Activated naive CD8-positive, alpha-beta T cell treated with anti-CD3 and anti-CD28 coated beads, Interleukin-2, amount 50 U/mL, for 16 hours (primary cell): ENCODE results near the gene ADGRA1.

ENCODE experiments used
- DNase-seq: peaks from one replicate; pipeline ENCODE4 v3.0.0-alpha.2; 2020; ENCODE audit warnings: low read depth, low spot score

Gene ADGRA1

GRCh38 chr10:133113146-133113830 is 25.6 kb downstream of the ADGRA1 start:
- no peak for DNase-seq

GRCh38 chr10:133113847-133114246 is 26.1 kb downstream of the ADGRA1 start:
- no peak for DNase-seq

GRCh38 chr10:133114251-133114650 is 26.5 kb downstream of the ADGRA1 start:
- no peak for DNase-seq

- no peak for DNase-seq
Observed at GRCh38 chr10:133114726-133115452, 27.2 kb downstream of the ADGRA1 start.

DNA sequence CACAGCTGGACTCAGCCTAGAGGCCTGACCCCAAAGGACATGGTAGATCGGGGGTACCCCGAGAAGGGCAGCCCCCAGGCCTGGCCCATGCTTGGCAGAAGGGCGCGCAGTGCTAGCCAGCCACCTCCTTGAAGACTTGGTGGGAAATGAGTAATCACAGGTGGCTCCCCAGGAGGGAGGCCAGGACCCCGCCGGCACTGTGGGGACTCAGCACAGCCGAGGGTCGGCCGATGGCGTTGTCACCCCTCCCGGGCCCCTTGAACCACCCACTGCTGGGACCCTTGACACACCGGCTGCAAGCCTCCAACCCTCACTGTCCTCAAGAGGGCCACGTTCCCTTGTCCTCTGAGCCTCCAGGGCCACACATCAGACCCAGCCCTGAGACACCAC is 27.7 kb downstream of the ADGRA1 start:
- no peak for DNase-seq

GRCh38 chr10:133115976-133116375 is 28.3 kb downstream of the ADGRA1 start:
- DNase-seq, result no peak

DNA sequence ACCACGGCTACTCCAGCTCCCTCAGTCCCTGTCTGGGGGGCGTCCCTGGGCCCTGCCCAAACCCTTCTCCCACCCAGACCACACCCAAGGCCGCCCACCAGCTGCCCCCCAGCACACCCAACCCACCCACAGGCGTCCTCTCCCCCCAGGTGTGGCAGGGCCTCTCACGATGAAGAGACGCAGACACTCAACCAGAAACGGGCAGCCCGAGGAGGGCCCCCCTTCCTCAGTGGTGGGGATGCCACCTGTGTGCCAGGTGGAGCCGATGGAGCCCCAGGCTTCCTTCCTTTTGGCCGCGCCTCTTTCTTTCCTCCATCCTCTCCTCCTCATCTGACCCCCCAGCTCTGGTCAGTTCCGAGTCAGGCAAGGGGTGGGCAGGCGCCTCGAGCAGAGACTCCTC is 28.7 kb downstream of the ADGRA1 start:
- DNase-seq, result no peak

GRCh38 chr10:133117036-133117687 is 29.4 kb downstream of the ADGRA1 start:
- DNase-seq, result no peak

- no peak for DNase-seq
Observed at GRCh38 chr10:133117688-133118071, 30.0 kb downstream of the ADGRA1 start.

DNA sequence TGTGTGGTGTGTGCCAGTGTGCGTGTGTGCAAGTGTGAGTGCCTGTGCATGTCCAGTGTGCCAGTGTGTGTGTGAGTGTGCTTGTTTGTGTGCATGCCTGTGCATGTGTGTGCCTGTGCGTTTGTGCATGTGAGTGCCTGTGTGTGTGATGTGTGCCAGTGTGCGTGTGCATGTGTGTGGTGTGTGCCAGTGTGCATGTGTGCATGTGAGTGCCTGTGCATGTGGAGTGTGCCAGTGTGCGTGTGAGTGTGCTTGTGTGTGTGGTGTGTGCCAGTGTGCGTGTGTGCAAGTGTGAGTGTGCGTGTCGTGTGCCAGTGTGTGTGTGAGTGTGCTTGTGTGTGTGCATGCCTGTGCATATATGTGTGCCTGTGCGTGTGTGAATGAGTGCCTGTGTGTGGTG is 33.8 kb downstream of the ADGRA1 start:
- no peak for DNase-seq

GRCh38 chr10:133122171-133122935 is 34.6 kb downstream of the ADGRA1 start:
- DNase-seq, result no peak

DNA sequence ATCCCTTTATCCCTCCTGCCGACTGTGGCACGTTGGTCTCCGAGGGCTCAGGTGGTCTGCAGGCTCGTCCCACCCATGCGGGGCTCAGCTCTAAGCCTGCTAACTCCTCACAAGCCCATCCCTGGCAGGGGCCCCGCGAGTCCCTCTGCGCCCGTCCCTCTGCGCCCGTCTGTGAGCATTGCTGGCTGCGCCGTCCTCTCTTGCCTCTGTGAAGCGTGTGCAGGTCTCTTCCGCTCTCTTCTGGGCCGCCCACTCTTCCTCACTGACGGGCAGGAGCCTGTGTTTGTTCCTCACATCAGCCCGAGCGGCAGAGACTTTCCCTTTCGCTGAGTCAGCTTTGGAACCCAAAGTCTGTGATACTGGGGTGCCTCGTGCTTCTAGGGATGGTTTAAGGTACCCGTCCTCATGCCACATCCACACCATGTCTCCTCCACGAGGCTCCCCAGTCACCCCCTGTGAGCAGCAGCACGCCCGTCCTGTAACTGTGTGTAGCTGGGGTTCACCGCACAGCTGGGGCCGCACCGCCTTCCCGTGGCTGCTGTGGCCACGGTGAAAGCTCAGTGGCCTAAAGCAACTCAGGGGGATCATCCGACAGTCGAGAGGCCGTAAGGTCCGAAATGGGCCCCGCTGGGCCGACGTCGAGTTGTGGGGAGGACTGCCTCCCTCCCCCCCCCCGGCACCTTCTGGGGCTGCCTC is 35.5 kb downstream of the ADGRA1 start:
- no peak for DNase-seq

- no peak for DNase-seq
Observed at GRCh38 chr10:133123746-133124356, 36.1 kb downstream of the ADGRA1 start.

- DNase-seq, result no peak
Observed at GRCh38 chr10:133124357-133125211, 36.9 kb downstream of the ADGRA1 start.

- no peak for DNase-seq
Observed at GRCh38 chr10:133125901-133126300, 38.2 kb downstream of the ADGRA1 start.

DNA sequence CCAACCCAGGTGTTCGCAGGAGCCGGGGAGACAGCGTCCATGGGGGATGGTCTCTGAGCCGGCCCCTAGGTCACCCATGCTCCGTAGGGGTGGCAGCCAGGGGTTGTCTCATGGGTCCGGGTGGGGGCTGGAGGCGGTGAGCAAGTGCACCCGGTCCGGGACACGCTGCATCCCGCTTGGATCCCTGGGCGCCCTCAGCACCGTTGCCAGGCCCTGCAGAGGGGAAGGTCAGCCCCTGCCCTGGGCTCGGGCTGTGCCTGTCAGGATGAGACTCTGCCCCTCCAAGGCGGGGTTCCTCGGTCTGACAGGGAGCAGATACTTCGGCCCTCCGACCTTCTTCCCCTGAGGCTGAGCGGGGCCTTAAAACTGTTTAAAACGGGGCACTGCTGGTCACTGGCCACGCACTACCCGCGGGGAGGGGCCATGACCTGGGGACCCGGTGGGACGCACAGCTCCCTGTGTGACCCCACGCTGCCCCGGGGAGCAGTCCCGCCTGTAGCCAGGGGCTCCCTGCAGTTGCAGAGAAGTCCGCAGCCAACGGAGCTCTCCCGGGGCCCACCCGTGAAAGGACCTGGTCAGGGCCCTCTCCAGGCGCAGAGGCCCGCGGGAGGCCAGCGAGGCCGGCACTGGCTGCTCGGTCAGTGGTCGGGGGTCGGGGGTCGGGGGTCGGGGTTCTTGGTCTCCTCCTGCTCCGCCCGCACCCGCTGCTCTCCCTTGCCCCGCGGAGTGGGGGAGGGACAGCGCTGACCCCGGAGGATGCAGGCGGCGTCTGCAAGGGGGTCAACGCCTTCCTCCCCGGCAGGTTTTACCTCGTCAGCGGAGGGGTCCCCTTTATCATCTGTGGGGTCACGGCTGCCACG is 38.9 kb downstream of the ADGRA1 start:
- DNase-seq, result no peak

GRCh38 chr10:133127291-133128125 is 39.8 kb downstream of the ADGRA1 start:
- DNase-seq, result no peak
